Putamen (tissue), 1 donor: Measurements from ENCODE around the gene TSEN34.
A peak's percentile ranks its signal among the peaks of the same experiment; 100 is the strongest.

Experiments
- DNase-seq: peaks from one replicate; pipeline ENCODE4 v3.0.0-alpha.2; 2016; ENCODE audit warnings: low spot score

TSEN34 gene

DNA sequence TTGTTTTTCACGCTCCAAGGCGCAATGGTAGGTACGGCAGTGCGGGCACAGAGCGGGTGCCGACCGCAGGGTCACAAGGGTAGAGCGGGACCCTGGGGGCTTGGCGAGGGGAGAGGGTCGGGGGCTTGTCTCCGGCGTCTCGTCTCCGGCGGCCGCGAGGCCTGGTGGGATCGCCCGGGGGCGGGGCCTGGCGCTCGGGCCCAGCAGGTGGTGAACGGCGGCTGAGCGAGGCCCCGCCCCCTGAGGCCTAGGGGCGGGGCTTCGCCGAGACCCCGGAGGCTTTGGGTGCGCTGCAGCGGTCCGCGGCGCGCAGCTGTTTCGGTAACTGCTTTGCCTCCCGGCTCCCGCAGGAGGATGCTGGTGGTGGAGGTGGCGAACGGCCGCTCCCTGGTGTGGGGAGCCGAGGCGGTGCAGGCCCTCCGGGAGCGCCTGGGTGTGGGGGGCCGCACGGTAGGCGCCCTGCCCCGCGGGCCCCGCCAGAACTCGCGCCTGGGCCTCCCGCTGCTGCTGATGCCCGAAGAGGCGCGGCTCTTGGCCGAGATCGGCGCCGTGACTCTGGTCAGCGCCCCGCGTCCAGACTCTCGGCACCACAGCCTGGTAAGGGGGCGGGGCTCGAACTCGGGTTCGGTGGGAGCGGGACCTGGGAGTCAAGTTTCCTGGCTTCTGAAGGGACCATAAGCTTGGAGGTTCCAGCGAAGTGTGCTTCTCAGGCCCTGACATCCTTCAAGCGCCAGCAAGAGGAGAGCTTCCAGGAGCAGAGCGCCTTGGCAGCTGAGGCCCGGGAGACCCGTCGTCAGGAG lies at the start of gene TSEN34:
TSS of gene TSEN34 (plus strand) at position 298 of the 800 bp plus-strand sequence. CDS start at position 355, 57 bp downstream.
- DNase-seq, result peak; percentile 85

- no peak for DNase-seq
These were observed 49.8 kb upstream of the TSEN34 start for GRCh38 chr19:54141356-54141755.

DNA sequence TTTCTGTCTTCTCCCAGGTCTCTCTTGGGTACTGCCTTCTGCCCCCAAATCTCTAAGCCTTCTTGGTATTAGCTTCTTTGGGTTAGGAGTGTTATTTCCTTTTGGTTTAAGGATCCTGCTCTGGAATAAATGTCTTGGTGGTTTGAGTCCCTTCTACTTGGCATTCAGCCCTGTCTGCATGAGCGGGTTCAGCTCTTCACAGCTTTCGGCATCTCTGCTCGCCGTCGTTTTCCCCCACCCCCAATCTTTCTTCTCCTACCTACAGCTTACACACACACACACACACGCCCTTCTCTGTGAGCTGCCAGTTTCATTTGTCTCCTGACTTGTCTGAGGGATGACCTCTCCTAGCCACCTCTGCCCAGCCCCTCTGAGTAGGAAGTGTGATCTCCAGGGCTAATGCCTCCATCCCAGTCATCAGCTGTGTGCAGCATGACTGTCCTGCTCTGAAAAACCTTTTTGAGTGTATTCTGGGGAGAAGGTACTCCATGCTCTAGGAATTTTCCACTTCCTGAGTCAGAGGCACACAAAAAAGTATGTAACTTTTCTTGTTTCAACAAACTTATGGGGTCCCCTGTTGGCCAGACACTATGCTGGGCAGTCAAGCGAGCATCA lies 48.8 kb upstream of the TSEN34 start:
- DNase-seq, result no peak

DNA sequence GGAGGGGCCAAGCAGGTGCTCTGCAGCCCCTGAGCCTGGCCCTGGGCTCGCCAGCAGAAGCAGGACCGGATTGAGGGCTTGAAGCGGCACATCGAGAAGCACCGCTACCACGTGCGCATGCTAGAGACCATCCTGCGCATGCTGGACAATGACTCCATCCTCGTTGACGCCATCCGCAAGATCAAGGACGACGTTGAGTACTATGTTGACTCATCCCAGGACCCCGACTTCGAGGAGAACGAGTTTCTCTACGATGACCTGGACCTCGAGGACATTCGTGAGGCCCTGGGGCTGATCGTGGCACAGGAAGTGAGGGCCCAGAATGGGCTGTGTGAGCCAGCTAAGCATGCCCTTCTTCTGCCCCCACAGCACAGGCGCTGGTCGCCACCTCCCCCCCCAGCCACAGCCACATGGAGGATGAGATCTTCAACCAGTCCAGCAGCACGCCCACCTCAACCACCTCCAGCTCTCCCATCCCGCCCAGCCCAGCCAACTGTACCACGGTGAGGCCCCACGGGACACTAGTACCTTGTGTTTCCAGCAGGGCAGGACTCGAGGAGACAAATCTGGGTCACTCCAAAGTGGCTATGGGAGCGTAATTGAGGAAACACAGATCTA lies 45.5 kb upstream of the TSEN34 start:
- no peak for DNase-seq

- no peak for DNase-seq
These were observed 43.4 kb upstream of the TSEN34 start for GRCh38 chr19:54147676-54148075.

DNA sequence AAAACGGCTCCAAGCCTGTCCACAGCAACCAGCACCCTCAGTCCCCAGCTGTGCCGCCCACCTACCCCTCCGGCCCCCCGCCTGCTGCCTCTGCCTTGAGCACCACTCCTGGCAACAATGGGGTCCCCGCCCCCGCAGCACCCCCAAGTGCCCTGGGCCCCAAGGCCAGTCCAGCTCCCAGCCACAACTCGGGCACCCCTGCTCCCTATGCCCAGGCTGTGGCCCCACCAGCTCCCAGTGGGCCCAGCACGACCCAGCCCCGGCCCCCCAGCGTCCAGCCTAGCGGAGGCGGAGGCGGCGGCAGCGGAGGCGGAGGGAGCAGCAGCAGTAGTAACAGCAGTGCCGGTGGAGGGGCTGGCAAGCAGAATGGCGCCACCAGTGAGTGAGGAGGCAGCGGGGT lies 43.0 kb upstream of the TSEN34 start:
- no peak for DNase-seq

GRCh38 chr19:54149021-54149812 lies 41.9 kb upstream of the TSEN34 start:
- no peak for DNase-seq

- peak; percentile 39 for DNase-seq
These were observed 39.6 kb upstream of the TSEN34 start for GRCh38 chr19:54151362-54152035.

DNA sequence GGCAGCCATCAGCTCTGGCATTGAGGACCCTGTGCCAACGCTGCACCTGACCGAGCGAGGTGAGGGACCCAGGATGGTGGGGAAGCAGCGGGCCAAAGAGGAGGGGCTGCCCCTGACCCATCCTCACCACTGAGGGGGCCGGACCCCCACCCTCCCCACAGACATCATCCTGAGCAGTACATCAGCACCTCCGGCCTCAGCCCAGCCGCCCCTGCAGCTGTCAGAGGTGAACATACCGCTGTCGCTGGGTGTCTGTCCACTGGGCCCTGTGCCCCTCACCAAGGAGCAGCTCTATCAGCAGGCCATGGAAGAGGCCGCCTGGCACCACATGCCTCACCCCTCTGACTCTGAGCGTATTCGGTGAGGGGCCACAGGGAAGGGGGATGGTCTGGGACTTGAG lies 38.8 kb upstream of the TSEN34 start:
- no peak for DNase-seq

- DNase-seq, result no peak
These were observed 38.1 kb upstream of the TSEN34 start for GRCh38 chr19:54152878-54153524.

GRCh38 chr19:54153731-54154326 lies 37.3 kb upstream of the TSEN34 start:
- no peak for DNase-seq

- no peak for DNase-seq
These were observed 36.3 kb upstream of the TSEN34 start for GRCh38 chr19:54154603-54155345.

DNA sequence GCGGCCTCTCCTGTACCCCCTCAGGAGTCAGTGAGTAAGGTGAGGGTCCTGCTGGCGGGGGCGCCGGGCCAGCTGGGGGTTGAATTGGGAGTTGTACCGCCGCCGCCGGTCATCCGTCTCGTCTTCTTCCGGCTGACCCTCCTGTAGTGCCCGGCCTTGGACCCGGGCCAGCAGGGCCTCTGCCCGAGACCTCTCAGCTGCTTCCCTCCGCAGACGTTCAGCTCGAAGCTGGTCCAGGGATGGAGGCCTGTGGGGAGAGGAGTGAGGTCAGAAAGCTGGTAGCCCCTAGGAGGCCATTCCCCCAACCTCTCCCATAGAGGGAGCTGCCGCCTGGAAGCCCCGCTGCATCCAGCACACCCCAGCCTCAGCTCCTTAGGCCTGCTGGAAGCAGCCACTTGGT lies 35.4 kb upstream of the TSEN34 start:
- DNase-seq, result no peak

- no peak for DNase-seq
These were observed 34.6 kb upstream of the TSEN34 start for GRCh38 chr19:54156490-54156889.

DNA sequence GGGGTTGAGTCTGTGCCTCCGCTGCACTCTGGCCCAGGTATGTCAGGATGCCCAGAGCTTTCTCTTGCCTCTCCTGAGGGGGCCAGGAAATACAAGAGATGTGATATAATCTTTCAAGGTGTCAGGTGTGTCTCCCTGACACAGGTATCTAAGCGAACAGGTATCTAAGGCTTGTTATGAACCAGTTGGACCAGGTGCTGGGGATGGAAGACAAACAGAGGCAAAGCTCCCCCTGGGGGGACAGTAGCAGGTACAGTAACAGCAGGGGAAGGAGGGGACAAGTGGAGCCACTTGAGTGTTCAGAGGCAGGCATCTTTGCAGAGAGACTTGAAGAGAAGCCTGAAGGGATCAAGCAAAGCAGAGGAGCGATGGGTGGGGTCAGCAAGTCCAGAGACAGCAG lies 34.2 kb upstream of the TSEN34 start:
- no peak for DNase-seq

DNA sequence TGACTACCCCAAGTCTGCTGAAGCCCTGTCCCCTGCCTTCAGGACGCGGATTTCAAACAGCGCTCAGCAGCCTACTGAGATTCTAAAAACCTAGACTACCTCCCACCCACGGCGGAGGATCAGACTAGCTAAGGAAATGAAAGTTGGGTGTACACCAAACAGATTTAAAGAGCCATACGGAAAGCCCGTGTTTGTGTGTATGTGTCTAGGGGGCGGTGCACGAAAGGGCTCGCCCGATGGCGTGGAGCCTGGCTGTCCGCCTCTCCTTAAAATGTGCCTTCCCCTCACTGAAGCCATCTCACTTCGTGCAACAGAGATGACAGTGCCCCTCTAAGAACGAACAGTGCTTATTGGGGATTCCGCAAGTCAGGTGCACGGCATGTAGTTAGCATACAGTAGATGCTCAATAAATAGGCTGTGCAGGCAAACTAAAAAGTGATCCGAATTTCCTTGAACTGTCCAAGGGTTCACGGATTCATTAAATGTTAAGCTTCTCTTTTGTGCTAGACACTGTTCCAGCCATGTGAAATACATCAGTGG lies 32.2 kb upstream of the TSEN34 start:
- DNase-seq, result no peak

GRCh38 chr19:54159352-54160181 lies 31.5 kb upstream of the TSEN34 start, which contains the start of gene LENG1:
LENG1 (minus strand) TSS chr19:54159721; CDS start chr19:54159695, 26 bp downstream.
- DNase-seq, result peak; percentile 100

- DNase-seq, result no peak
These were observed 30.8 kb upstream of the TSEN34 start for GRCh38 chr19:54160182-54160811.
